ENCODE measurements around the gene ROR2.
"Not testable (repeated sequence)": the region's sequence is repeated elsewhere in the genome, so short reads cannot be mapped to it uniquely, and the experiment has no call there.

Gene ROR2

DNA sequence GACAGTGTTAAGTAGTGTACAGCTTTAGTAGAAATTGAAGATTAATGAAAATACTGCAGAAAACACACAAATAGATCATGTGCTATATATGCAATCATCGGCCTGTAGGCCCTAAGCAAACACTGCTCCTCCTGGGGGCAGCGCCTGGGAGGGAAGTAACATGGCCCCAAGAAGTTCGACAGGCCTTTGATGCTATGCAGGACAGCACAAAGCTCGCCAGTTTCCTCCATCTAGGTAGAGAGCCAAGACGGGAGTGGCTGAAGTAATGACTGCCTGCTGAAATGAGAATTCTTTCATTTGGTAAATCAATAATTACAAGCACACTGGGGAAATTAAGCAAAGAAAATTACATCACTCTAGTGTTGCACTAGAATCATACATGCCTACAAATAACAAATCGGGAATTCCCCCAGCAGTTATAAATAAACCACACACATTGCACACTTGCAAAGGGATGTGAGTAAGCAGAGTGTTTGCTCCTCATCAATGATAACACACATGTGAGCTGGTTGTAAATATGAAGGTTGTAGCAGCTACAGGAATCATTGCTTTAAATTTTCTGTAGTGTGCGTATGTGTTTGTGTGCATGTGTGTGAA lies 306.4 kb downstream of the ROR2 start:
- Histone ChIP-seq H3K27me3 (ENCODE audit: control insufficient read depth, insufficient read depth, low read length) (no peaks in the 10 kb centered on the region), H3K27ac (ENCODE audit: low read depth, low read length) (no peak overlapping the region), H3K9ac (ENCODE audit: low read depth, low read length) (no peak overlapping the region), H3K36me3 (ENCODE audit: control insufficient read depth, insufficient read depth, low read length) (no peaks in the 10 kb centered on the region), H3K4me1 (ENCODE audit: control insufficient read depth, insufficient read depth, low read length) (no peaks in the 10 kb centered on the region), H3K9me3 (ENCODE audit: control insufficient read depth, insufficient read depth, low read length) (no peaks in the 10 kb centered on the region), H3K4me3 (ENCODE audit: low read depth, low read length) (no peak overlapping the region)

DNA sequence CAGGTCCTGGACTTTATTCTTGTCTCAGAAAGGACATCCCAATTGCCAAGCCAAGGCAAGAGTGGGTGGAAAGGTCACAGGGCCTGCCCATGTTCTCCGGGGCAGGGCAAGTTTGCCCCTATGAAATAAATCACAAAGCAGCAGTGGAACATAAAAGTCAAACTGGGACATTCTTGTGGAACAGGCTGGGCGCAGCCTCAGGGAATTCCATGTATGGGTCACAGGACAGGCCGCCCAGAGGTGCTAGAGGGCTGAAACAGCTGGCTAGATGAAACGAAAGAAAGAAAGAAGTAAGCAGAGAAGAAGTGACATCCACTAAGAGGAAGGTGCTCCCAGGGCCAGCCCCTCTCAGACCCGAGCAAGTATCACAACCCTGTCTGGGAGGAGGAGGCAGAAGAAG lies 307.3 kb downstream of the ROR2 start:
- H3K4me1 ChIP-seq (ENCODE audit: control insufficient read depth, insufficient read depth, low read length), result no peaks in the 10 kb centered on the region
- H3K27ac ChIP-seq (ENCODE audit: low read depth, low read length), result no peak overlapping the region
- no peaks in the 10 kb centered on the region for H3K27me3 ChIP-seq (ENCODE audit: control insufficient read depth, insufficient read depth, low read length)
- no peak overlapping the region for H3K9ac ChIP-seq (ENCODE audit: low read depth, low read length)
- no peak overlapping the region for H3K4me3 ChIP-seq (ENCODE audit: low read depth, low read length)
- no peaks in the 10 kb centered on the region for H3K36me3 ChIP-seq (ENCODE audit: control insufficient read depth, insufficient read depth, low read length)
- no peaks in the 10 kb centered on the region for H3K9me3 ChIP-seq (ENCODE audit: control insufficient read depth, insufficient read depth, low read length)

DNA sequence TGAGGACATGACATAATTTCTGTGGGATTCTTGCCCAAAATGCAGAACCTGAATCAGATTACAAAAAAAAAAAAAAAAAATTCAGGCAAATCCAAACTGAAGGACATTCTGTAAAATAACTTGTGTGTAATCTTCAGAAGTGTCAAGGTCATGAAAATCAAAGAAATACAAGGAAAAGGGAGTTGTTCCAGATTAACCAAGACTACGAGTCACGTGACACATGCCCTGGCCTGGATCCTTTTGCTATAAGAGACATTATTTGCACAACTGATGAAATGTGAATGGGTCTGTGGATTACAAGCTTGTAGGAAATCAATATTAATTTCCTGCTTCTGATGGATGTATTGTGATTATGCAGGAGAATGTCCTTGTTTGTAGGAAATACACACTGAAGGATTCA lies 309.6 kb downstream of the ROR2 start:
- no peaks in the 10 kb centered on the region for H3K4me1 ChIP-seq (ENCODE audit: control insufficient read depth, insufficient read depth, low read length)

DNA sequence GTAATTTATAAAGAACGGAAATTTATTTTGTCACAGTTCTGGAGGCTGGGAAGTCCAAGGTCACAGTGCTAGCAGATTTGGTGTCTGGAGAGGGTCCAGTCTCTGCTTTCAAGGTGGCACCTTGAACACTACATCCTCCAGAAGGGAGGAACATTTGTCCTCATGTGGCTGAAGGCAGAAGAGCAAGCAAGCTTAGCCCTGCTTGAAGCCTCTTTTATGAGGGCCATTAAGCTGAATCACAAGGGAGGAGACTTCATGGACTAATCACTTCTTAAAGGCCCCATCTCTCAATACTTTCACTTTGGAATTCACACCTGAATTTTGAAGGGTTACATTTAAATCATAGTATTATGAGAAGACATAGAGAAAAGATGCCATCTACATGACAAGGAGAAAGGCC lies 311.0 kb downstream of the ROR2 start:
- Histone ChIP-seq H3K27ac (ENCODE audit: low read depth, low read length) (no peak overlapping the region), H3K4me3 (ENCODE audit: low read depth, low read length) (no peak overlapping the region), H3K4me1 (ENCODE audit: control insufficient read depth, insufficient read depth, low read length) (no peaks in the 10 kb centered on the region), H3K9ac (ENCODE audit: low read depth, low read length) (no peak overlapping the region), H3K36me3 (ENCODE audit: control insufficient read depth, insufficient read depth, low read length) (no peaks in the 10 kb centered on the region), H3K27me3 (ENCODE audit: control insufficient read depth, insufficient read depth, low read length) (no peaks in the 10 kb centered on the region), H3K9me3 (ENCODE audit: control insufficient read depth, insufficient read depth, low read length) (no peaks in the 10 kb centered on the region)

More for the DNA sequence above, 309.6 kb downstream of the ROR2 start:
- Histone ChIP-seq H3K36me3 (ENCODE audit: control insufficient read depth, insufficient read depth, low read length) (no peaks in the 10 kb centered on the region), H3K9me3 (ENCODE audit: control insufficient read depth, insufficient read depth, low read length) (no peaks in the 10 kb centered on the region), H3K27ac (ENCODE audit: low read depth, low read length) (no peak overlapping the region), H3K4me3 (ENCODE audit: low read depth, low read length) (no peak overlapping the region), H3K27me3 (ENCODE audit: control insufficient read depth, insufficient read depth, low read length) (no peaks in the 10 kb centered on the region), H3K9ac (ENCODE audit: low read depth, low read length) (no peak overlapping the region)

DNA sequence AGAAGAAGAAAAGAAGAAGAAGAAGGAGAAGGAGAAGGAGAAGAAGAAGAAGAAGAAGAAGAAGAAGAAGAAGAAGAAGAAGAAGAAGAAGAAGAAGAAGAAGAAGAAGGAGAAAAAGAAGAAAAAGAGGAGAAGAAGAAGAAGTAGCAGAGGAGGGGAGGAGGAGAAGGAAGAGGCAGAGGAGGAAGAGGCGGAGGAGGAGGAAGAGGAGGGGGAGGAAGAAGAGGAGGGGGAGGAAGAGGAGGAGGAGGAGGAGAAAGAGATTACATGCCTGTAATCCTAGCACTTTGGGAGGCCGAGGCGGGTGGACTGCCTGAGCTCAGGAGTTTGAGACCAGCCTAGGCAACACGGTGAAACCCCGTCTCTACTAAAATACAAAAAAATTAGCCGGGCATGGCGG lies 315.2 kb downstream of the ROR2 start:
- H3K4me3 ChIP-seq (ENCODE audit: low read depth, low read length); H3K27ac ChIP-seq (ENCODE audit: low read depth, low read length); H3K36me3 ChIP-seq (ENCODE audit: control insufficient read depth, insufficient read depth, low read length); H3K27me3 ChIP-seq (ENCODE audit: control insufficient read depth, insufficient read depth, low read length); H3K9me3 ChIP-seq (ENCODE audit: control insufficient read depth, insufficient read depth, low read length); H3K9ac ChIP-seq (ENCODE audit: low read depth, low read length); H3K4me1 ChIP-seq (ENCODE audit: control insufficient read depth, insufficient read depth, low read length): not testable (repeated sequence)

DNA sequence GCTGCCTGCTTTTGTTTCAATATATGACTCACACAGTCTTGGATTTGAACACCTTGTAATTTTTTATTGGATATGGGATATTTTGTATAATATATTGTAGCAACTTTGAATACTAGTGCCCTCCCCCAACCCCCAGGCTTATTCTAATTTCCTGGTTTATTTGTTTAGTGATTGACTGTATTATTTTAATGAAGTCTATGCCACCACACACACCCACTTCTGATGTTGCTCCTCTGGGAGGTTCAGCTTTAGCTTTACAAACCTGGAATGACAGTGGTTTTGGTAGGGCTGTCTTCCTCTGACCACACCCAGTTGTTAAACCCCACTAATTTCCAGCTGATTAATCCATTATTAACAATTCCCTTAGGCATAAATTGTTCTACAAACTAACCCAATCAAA lies 320.3 kb downstream of the ROR2 start:
- Histone ChIP-seq H3K27ac (ENCODE audit: low read depth, low read length) (no peak overlapping the region), H3K4me1 (ENCODE audit: control insufficient read depth, insufficient read depth, low read length) (no peaks in the 10 kb centered on the region), H3K9ac (ENCODE audit: low read depth, low read length) (no peak overlapping the region), H3K9me3 (ENCODE audit: control insufficient read depth, insufficient read depth, low read length) (0 out of 2 replicates have a peak, but pooled peaks cover 4% of the 10 kb centered on the region), H3K4me3 (ENCODE audit: low read depth, low read length) (no peak overlapping the region), H3K27me3 (ENCODE audit: control insufficient read depth, insufficient read depth, low read length) (no peaks in the 10 kb centered on the region), H3K36me3 (ENCODE audit: control insufficient read depth, insufficient read depth, low read length) (no peaks in the 10 kb centered on the region)

DNA sequence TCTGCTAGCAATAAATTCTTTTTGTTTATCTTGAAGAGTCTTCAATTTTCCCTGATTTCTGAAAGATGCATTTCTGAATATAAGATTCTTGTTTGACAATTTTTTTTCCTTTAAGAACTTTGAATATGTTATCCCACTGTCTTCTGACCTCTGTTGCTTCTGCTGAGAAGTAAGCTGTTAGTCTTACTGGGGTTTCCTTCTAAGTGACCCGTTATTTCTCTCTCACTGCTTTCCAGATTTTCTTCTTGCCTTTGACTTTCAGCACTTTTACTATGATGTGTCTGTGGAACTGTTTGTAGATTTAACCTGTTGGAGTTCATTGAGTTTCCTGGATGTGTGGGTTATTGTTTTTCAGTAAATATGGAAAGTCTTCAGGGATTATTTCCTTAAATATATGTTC lies 321.1 kb downstream of the ROR2 start:
- H3K4me1 ChIP-seq (ENCODE audit: control insufficient read depth, insufficient read depth, low read length), result no peaks in the 10 kb centered on the region
- no peak overlapping the region for H3K9ac ChIP-seq (ENCODE audit: low read depth, low read length)
- no peaks in the 10 kb centered on the region for H3K27me3 ChIP-seq (ENCODE audit: control insufficient read depth, insufficient read depth, low read length)
- H3K36me3 ChIP-seq (ENCODE audit: control insufficient read depth, insufficient read depth, low read length), result no peaks in the 10 kb centered on the region
- no peak overlapping the region for H3K4me3 ChIP-seq (ENCODE audit: low read depth, low read length)
- H3K9me3 ChIP-seq (ENCODE audit: control insufficient read depth, insufficient read depth, low read length), result 0 out of 2 replicates have a peak, but pooled peaks cover 4% of the 10 kb centered on the region
- H3K27ac ChIP-seq (ENCODE audit: low read depth, low read length), result no peak overlapping the region

DNA sequence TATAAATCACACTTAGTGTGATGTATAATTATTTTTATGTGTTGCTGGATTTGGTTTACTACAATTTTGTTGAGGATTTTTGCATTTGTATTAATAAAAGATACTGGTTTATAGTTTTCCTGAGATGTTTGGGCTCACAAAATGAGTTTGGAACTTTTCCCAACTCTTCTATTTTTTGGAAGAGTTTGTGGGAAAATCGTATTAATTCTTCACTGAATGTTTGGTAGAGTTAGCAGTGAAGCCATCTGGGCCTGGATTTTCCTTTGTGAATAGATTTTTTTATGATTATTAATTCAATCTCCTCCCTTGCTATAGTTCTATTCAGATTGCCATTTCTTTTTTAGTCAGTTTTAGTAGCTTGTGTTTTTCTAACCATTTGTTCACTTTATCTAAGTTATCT lies 324.7 kb downstream of the ROR2 start:
- no peaks in the 10 kb centered on the region for H3K36me3 ChIP-seq (ENCODE audit: control insufficient read depth, insufficient read depth, low read length)
- H3K9ac ChIP-seq (ENCODE audit: low read depth, low read length), result no peak overlapping the region
- no peaks in the 10 kb centered on the region for H3K27me3 ChIP-seq (ENCODE audit: control insufficient read depth, insufficient read depth, low read length)
- H3K4me1 ChIP-seq (ENCODE audit: control insufficient read depth, insufficient read depth, low read length), result no peaks in the 10 kb centered on the region
- H3K27ac ChIP-seq (ENCODE audit: low read depth, low read length), result no peak overlapping the region
- H3K9me3 ChIP-seq (ENCODE audit: control insufficient read depth, insufficient read depth, low read length), result 0 out of 2 replicates have a peak, but pooled peaks cover 4% of the 10 kb centered on the region
- H3K4me3 ChIP-seq (ENCODE audit: low read depth, low read length), result no peak overlapping the region

DNA sequence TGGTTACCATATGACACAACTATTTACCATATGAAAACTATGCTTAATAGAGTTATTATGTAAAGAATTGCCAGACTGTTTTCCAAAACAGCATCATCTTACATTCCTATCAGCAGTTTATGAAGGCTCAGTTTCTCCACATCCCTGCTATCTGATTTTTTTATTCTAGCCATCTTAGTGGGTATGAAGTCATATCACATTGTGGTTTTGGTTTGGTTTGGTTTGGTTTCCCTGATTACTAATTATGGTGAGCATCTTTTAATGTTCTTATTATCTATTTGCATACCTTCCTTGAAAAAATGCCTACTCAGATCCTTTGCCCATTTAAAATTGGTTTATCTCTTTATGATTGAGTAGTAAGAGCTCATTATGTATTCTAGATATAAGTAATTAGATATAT lies 327.0 kb downstream of the ROR2 start:
- H3K9me3 ChIP-seq (ENCODE audit: control insufficient read depth, insufficient read depth, low read length), result no peaks in the 10 kb centered on the region
- no peak overlapping the region for H3K4me3 ChIP-seq (ENCODE audit: low read depth, low read length)
- no peaks in the 10 kb centered on the region for H3K36me3 ChIP-seq (ENCODE audit: control insufficient read depth, insufficient read depth, low read length)
- H3K27ac ChIP-seq (ENCODE audit: low read depth, low read length), result no peak overlapping the region
- H3K9ac ChIP-seq (ENCODE audit: low read depth, low read length), result no peak overlapping the region
- no peaks in the 10 kb centered on the region for H3K27me3 ChIP-seq (ENCODE audit: control insufficient read depth, insufficient read depth, low read length)
- no peaks in the 10 kb centered on the region for H3K4me1 ChIP-seq (ENCODE audit: control insufficient read depth, insufficient read depth, low read length)

DNA sequence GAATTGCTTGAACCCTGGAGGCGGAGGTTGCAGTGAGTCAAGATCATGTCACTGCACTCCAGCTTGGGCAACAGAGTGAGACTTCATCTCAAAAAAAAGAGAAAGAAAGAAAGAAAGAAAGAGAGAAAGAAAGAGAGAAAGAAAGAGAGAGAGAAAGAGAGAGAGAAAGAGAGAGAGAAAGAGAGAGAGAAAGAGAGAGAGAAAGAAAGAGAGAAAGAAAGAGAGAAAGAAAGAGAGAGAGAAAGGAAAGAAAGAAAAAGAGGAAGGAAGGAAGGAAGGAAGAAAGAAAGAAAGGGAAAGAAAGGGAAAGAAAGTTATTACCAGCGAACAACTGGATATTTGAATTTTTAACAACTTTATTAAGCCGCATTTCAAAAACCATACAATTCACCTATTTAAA lies 327.9 kb downstream of the ROR2 start:
- not testable (repeated sequence) for H3K9me3 ChIP-seq (ENCODE audit: control insufficient read depth, insufficient read depth, low read length); H3K27me3 ChIP-seq (ENCODE audit: control insufficient read depth, insufficient read depth, low read length); H3K36me3 ChIP-seq (ENCODE audit: control insufficient read depth, insufficient read depth, low read length); H3K4me1 ChIP-seq (ENCODE audit: control insufficient read depth, insufficient read depth, low read length); H3K9ac ChIP-seq (ENCODE audit: low read depth, low read length); H3K4me3 ChIP-seq (ENCODE audit: low read depth, low read length); H3K27ac ChIP-seq (ENCODE audit: low read depth, low read length)

DNA sequence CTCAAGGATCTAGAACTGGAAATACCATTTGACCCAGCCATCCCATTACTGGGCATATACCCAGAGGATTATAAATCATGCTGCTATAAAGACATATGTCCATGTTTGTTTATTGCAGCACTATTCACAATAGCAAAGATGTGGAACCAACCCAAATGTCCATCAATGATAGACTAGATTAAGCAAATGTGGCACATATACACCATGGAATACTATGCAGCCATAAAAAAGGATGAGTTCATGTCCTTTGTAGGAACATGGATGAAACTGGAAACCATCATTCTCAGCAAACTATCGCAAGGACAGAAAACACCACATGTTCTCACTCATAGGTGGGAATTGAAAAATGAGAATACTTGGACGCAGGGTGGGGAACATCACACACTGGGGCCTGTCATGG lies 336.0 kb downstream of the ROR2 start:
- not testable (repeated sequence) for H3K27me3 ChIP-seq (ENCODE audit: control insufficient read depth, insufficient read depth, low read length); H3K9ac ChIP-seq (ENCODE audit: low read depth, low read length); H3K4me3 ChIP-seq (ENCODE audit: low read depth, low read length); H3K36me3 ChIP-seq (ENCODE audit: control insufficient read depth, insufficient read depth, low read length); H3K9me3 ChIP-seq (ENCODE audit: control insufficient read depth, insufficient read depth, low read length); H3K27ac ChIP-seq (ENCODE audit: low read depth, low read length); H3K4me1 ChIP-seq (ENCODE audit: control insufficient read depth, insufficient read depth, low read length)

DNA sequence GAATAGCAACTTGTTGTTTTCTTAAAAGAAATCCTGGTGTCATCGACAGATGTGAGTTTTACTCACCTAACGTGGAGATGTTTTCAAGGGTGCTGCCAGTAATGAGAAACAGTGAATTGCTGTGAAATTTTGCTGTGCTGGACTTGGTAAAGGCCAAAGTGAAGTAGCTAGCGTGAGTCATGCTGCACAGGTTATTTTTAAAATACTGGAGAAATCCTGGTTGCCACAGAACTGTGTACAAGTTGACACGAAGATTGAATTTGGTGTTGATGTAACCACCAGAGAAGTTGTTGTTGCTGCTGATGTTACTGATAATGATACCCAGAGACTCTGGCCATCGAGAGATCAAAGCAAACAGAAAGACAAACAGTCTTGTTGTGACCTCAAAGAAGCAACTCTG lies 338.4 kb downstream of the ROR2 start:
- no peaks in the 10 kb centered on the region for H3K4me1 ChIP-seq (ENCODE audit: control insufficient read depth, insufficient read depth, low read length)
- no peaks in the 10 kb centered on the region for H3K9me3 ChIP-seq (ENCODE audit: control insufficient read depth, insufficient read depth, low read length)
- no peaks in the 10 kb centered on the region for H3K36me3 ChIP-seq (ENCODE audit: control insufficient read depth, insufficient read depth, low read length)
- no peak overlapping the region for H3K27ac ChIP-seq (ENCODE audit: low read depth, low read length)
- no peak overlapping the region for H3K4me3 ChIP-seq (ENCODE audit: low read depth, low read length)
- no peak overlapping the region for H3K9ac ChIP-seq (ENCODE audit: low read depth, low read length)
- no peaks in the 10 kb centered on the region for H3K27me3 ChIP-seq (ENCODE audit: control insufficient read depth, insufficient read depth, low read length)

Data from HUES48 (cell line).